ENCODE data around the gene SUMO3. TPM values are rescaled to one million over a fixed set of nuclear protein-coding genes. Genes with fewer than 3 reads are reported as not detected.
A peak's percentile ranks its signal among the peaks of the same experiment; 100 is the strongest.

The SUMO3 gene
- total RNA-seq, 6 donors from 2014 or later: 46.1 to 97.6 (median 73.2) TPM

DNA sequence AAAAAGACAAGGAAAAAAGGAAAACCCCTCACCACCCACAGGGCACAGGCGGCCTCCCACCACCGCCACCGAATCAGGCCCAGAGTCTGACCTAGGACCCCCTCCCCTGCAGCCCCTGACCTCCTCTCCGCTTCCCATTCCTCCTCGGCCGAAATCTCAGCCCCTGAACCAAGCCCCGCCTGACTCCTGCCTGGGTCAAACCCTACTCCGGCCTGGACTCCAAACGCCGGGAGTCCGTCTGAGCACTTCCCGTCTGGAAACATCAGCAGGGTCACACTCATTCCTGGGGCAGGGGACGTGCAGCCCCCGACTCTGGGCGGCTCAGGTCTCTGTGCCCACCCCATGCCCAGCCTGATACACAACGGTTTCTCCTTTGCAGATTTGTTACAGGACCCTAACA lies 26.4 kb upstream of the SUMO3 start:
- ATAC-seq (ENCODE audit: low FRiP score in 2 of 2): no peak
- no peak for DNase-seq

DNA sequence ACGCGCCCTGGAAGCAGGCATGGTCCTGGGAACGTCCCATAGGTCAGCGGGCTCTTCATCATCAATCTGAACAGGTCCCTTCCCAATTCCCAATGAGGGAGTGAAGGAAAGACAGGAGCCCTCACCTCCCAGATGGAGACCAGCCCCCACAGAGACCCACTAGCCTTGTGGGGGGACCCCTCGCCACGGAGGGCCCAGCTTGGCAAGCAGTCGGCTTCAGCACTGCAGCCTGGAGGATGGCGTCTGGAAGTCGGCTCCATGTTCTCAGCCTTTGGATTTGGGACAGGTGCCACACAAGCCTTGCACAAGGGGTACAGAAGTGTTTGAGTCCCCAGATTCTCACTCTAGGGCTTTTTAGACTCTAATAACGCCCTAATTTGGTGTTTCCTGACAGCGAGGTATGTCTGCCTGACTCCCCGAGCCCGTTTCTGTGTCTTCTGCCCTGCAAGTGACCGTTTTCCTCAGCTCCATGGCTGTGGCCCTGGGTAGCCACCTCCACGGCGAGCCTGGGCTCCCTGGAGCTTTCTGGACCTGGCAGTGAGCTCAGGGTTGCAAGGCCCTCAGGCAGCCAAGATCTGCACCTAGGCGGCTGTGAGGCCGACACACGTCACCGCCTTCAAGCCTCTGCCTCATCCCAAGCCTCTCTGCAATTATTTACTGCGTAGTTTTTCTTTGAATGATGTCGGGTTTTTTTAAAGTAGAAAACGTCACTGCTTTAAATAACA lies 25.0 kb upstream of the SUMO3 start:
- no peaks in the 10 kb centered on the region for H3K36me3 ChIP-seq
- TF ChIP-seq EP300 (IDR thresholded peaks at IDR 0.05) (no peak), POLR2A (IDR thresholded peaks at IDR 0.05) (no peak), POLR2AphosphoS5 (IDR thresholded peaks at IDR 0.05) (no peak)
- TF ChIP-seq, protein P1, sequence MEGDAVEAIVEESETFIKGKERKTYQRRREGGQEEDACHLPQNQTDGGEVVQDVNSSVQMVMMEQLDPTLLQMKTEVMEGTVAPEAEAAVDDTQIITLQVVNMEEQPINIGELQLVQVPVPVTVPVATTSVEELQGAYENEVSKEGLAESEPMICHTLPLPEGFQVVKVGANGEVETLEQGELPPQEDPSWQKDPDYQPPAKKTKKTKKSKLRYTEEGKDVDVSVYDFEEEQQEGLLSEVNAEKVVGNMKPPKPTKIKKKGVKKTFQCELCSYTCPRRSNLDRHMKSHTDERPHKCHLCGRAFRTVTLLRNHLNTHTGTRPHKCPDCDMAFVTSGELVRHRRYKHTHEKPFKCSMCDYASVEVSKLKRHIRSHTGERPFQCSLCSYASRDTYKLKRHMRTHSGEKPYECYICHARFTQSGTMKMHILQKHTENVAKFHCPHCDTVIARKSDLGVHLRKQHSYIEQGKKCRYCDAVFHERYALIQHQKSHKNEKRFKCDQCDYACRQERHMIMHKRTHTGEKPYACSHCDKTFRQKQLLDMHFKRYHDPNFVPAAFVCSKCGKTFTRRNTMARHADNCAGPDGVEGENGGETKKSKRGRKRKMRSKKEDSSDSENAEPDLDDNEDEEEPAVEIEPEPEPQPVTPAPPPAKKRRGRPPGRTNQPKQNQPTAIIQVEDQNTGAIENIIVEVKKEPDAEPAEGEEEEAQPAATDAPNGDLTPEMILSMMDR (IDR thresholded peaks at IDR 0.05): no peak
- H3K4me3 ChIP-seq: no peak overlapping the region
- H3K9me3 ChIP-seq: no peaks in the 10 kb centered on the region
- 87 to 89% methylated on average over 17 to 23 of the region's 23 CpGs for WGBS, 2 donors
- H3K4me1 ChIP-seq: peaks cover 18 to 21% (median 20%) of the 10 kb centered on the region in 4 donors
- ATAC-seq (ENCODE audit: low FRiP score in 2 of 2) (no peak), DNase-seq (no peak)
- no peak overlapping the region for H3K27ac ChIP-seq
- no peaks in the 10 kb centered on the region for H3K27me3 ChIP-seq

More for the DNA sequence above, 26.4 kb upstream of the SUMO3 start:
- no peak overlapping the region for H3K4me3 ChIP-seq
- peaks cover 4 to 12% (median 8%) of the 10 kb centered on the region in 4 donors for H3K36me3 ChIP-seq
- H3K4me1 ChIP-seq: peaks cover 18 to 21% (median 20%) of the 10 kb centered on the region in 4 donors
- WGBS, 2 donors: 77 to 83% methylated on average over 14 to 16 of the region's 16 CpGs
- no peaks in the 10 kb centered on the region for H3K27me3 ChIP-seq
- H3K9me3 ChIP-seq: no peaks in the 10 kb centered on the region
- TF ChIP-seq, protein P1 (IDR thresholded peaks at IDR 0.05): no peak
- TF ChIP-seq POLR2AphosphoS5 (IDR thresholded peaks at IDR 0.05) (no peak), POLR2A (IDR thresholded peaks at IDR 0.05) (no peak), EP300 (IDR thresholded peaks at IDR 0.05) (no peak)
- H3K27ac ChIP-seq: no peak overlapping the region

DNA sequence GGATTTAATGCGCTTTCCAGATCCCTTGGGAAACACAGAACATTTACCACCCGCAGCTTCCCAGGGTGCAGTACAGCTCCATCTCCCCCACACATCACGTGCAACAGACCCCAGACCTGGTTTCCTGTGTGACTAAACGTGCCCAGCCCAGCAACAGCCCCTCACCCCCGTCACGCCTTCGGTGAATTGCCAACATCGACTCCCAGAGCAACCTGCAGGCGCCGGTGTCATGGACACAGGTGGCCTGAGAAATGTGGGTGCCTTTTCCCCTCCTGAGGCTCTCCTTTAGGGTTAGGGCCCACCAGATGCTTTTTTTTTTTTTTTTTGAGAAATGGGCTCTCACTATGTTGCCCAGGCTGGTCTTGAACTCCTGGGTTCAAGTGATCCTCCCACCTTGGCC lies 24.2 kb upstream of the SUMO3 start:
- TF ChIP-seq EP300 (IDR thresholded peaks at IDR 0.05) (no peak), POLR2AphosphoS5 (IDR thresholded peaks at IDR 0.05) (no peak), POLR2A (IDR thresholded peaks at IDR 0.05) (no peak)
- TF ChIP-seq, protein P1 (IDR thresholded peaks at IDR 0.05): no peak
- DNase-seq (peak in 1 of 2 donors; percentile 41), ATAC-seq (ENCODE audit: low FRiP score in 2 of 2) (no peak)
- peaks cover 18 to 20% (median 19%) of the 10 kb centered on the region in 4 donors for H3K4me1 ChIP-seq
- 78 to 81% methylated on average over 10 of the region's 10 CpGs for WGBS, 2 donors
- H3K36me3 ChIP-seq: no peaks in the 10 kb centered on the region
- H3K9me3 ChIP-seq: no peaks in the 10 kb centered on the region
- no peaks in the 10 kb centered on the region for H3K27me3 ChIP-seq
- no peak overlapping the region for H3K4me3 ChIP-seq
- no peak overlapping the region for H3K27ac ChIP-seq

DNA sequence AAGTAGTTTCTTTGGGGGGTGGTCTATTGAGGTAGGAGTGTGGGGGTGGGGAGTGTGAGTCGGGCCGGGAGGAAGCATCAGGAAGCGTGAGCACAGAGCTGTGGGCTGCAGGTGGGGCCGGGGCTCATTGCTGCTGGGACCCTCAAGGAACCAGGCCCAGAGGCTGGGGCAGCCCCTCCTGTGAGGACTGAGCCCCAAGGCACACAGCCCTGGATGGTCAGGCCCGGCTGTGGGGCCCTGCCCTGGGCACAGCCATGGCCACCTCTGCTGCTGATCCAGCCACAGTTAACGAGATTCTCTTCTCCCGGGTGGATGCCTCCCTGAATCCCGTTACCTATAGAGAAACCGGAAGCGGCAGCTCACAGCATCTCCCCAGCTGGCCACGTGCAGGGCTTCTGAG lies 22.9 kb upstream of the SUMO3 start:
- DNase-seq (peak in 1 of 2 donors; percentile 47), ATAC-seq (ENCODE audit: low FRiP score in 2 of 2) (no peak)
- 76 to 80% methylated on average over 4 to 11 of the region's 11 CpGs for WGBS, 2 donors
- no peaks in the 10 kb centered on the region for H3K36me3 ChIP-seq
- H3K27ac ChIP-seq: no peak overlapping the region
- no peak for TF ChIP-seq POLR2AphosphoS5 (IDR thresholded peaks at IDR 0.05)
- no peak for TF ChIP-seq EP300 (IDR thresholded peaks at IDR 0.05)
- TF ChIP-seq, protein P1 (IDR thresholded peaks at IDR 0.05): no peak
- TF ChIP-seq POLR2A (IDR thresholded peaks at IDR 0.05): no peak
- no peaks in the 10 kb centered on the region for H3K9me3 ChIP-seq
- H3K4me3 ChIP-seq: no peak overlapping the region
- H3K27me3 ChIP-seq: no peaks in the 10 kb centered on the region
- peaks cover 4 to 14% (median 9%) of the 10 kb centered on the region in 4 donors for H3K4me1 ChIP-seq

DNA sequence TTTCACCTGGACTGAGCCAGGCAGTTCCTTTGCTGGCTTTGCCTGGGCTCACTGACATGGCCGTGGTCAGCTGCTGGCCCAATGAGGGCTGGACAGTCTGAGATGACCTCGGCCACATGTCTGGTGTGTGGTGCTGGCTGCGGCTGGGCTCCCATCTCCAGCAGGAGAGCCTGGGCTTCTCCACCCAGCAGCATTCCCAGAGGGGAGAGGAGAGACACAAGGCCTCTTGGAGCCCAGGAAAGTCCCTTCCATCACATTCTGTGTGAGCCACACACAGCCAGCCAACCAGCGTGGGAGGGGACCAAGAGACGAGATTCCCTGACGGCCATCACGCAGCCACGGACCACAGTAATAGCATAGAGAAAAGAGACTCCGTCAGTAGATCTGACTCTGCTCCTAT lies 21.1 kb upstream of the SUMO3 start:
- H3K36me3 ChIP-seq: no peaks in the 10 kb centered on the region
- H3K4me3 ChIP-seq: no peak overlapping the region
- TF ChIP-seq POLR2AphosphoS5 (IDR thresholded peaks at IDR 0.05): no peak
- no peak for TF ChIP-seq POLR2A (IDR thresholded peaks at IDR 0.05)
- no peak for TF ChIP-seq EP300 (IDR thresholded peaks at IDR 0.05)
- TF ChIP-seq, protein P1 (IDR thresholded peaks at IDR 0.05): no peak
- ATAC-seq (ENCODE audit: low FRiP score in 2 of 2) (no peak), DNase-seq (no peak)
- WGBS, 2 donors: 93 to 97% methylated on average over 6 to 9 of the region's 9 CpGs
- H3K4me1 ChIP-seq: peaks cover 0 to 7% (median 2%) of the 10 kb centered on the region in 4 donors
- H3K27ac ChIP-seq: no peak overlapping the region
- no peaks in the 10 kb centered on the region for H3K9me3 ChIP-seq
- H3K27me3 ChIP-seq: no peaks in the 10 kb centered on the region
